ENCODE measurements around the gene BTN2A1.

GRCh38 chr6:26454631-26455030 lies 3.1 kb upstream of the BTN2A1 start:
- TF ChIP-seq ZNF274 (IDR thresholded peaks at IDR 0.05; ENCODE audit: low read depth, low read length): no peak
- TF ChIP-seq SUZ12 (IDR thresholded peaks at IDR 0.05; ENCODE audit: extremely low read depth, insufficient read depth, insufficient read length): no peak
